OCI-LY3 (cell line): ENCODE measurements around the gene UGT1A5.
"Not testable (repeated sequence)": the region's sequence is repeated elsewhere in the genome, so short reads cannot be mapped to it uniquely, and the experiment has no call there.

ENCODE experiments used
- H2AFZ ChIP-seq: fragments of 200-600, 300-600 bp; shearing (Covaris generic); 2 replicates; pipeline ENCODE4 v1.6.0; 2014; ENCODE audit warnings: antibody characterized with exemption, low read depth, low read length
- H3K27ac ChIP-seq: fragments of 200-600, 300-600 bp; sonication (generic); 2 replicates; pipeline ENCODE4 v1.5.1; 2014; ENCODE audit warnings: mild to moderate bottlenecking, low read length, moderate library complexity, mixed read lengths
- H3K27me3 ChIP-seq: fragments of 200-600, 300-600 bp; sonication (generic); 2 replicates; pipeline ENCODE4 v1.6.1; 2014; ENCODE audit warnings: low read depth, low read length, mixed read lengths
- H3K36me3 ChIP-seq: fragments of 200-600, 300-600 bp; sonication (generic); replicated peaks from 2 replicates; pipeline ENCODE3; 2014; ENCODE audit warnings: low read depth, low read length, mixed read lengths
- H3K4me1 ChIP-seq: fragments of 300-600, 200-600 bp; sonication (generic); 2 replicates; pipeline ENCODE4 v1.6.1; 2014; ENCODE audit warnings: low read length, mixed read lengths
- H3K4me2 ChIP-seq: fragments of 200-600, 300-600 bp; sonication (generic); 2 replicates; pipeline ENCODE4 v1.6.1; 2014; ENCODE audit warnings: low read length, mixed read lengths
- H3K4me3 ChIP-seq: fragments of 300-600, 200-600 bp; sonication (generic); 2 replicates; pipeline ENCODE4 v1.5.1; 2014; ENCODE audit warnings: antibody characterized with exemption, mild to moderate bottlenecking, low read length, moderate library complexity
- H3K79me2 ChIP-seq: fragments of 300-600, 200-600 bp; shearing (Covaris generic); 2 replicates; pipeline ENCODE4 v1.6.1; 2014; ENCODE audit warnings: mild to moderate bottlenecking, low read length, mixed read lengths
- H3K9ac ChIP-seq: fragments of 300-600, 200-600 bp; shearing (Covaris generic); 2 replicates; pipeline ENCODE4 v1.6.0; 2014; ENCODE audit warnings: mild to moderate bottlenecking, low read length, moderate library complexity
- H3K9me3 ChIP-seq: fragments of 200-600, 300-600 bp; shearing (Covaris generic); 2 replicates; pipeline ENCODE4 v1.6.1; 2014; ENCODE audit warnings: low read length, mixed read lengths; ENCODE audit not compliant: insufficient read depth
- H4K20me1 ChIP-seq: fragments of 200-600, 300-600 bp; sonication (generic); 2 replicates; pipeline ENCODE4 v1.6.1; 2016; ENCODE audit warnings: low read length, mixed read lengths; ENCODE audit not compliant: insufficient read depth
- CTCF ChIP-seq: fragments of 200-600, 300-600 bp; sonication (generic); IDR thresholded peaks from 2 replicates; pipeline ENCODE4 v1.5.1; 2014; ENCODE audit warnings: antibody characterized with exemption, low read length, low read depth
- EZH2phosphoT487 ChIP-seq: fragments of 200-600 bp; shearing (Covaris generic); IDR thresholded peaks from 2 replicates; pipeline ENCODE4 v1.6.1; 2018; ENCODE audit warnings: antibody characterized with exemption, mixed run types, low read depth

Gene UGT1A5

GRCh38 chr2:233693963-233694362 lies 18.7 kb upstream of the UGT1A5 start:
- H4K20me1 ChIP-seq: no peaks in the 10 kb centered on the region
- no peaks in the 10 kb centered on the region for H3K27me3 ChIP-seq
- TF ChIP-seq EZH2phosphoT487 (no peak), CTCF (no peak)
- H3K4me1 ChIP-seq: no peaks in the 10 kb centered on the region
- no peak overlapping the region for H2AFZ ChIP-seq
- no peaks in the 10 kb centered on the region for H3K36me3 ChIP-seq
- H3K79me2 ChIP-seq: no peaks in the 10 kb centered on the region
- H3K4me2 ChIP-seq: no peak overlapping the region
- H3K4me3 ChIP-seq: no peak overlapping the region
- no peak overlapping the region for H3K27ac ChIP-seq
- no peaks in the 10 kb centered on the region for H3K9me3 ChIP-seq
- no peak overlapping the region for H3K9ac ChIP-seq

GRCh38 chr2:233698740-233699139 lies 14.0 kb upstream of the UGT1A5 start:
- TF ChIP-seq CTCF: no peak
- TF ChIP-seq EZH2phosphoT487: no peak
- Histone ChIP-seq H3K27ac (no peak overlapping the region), H3K4me2 (no peak overlapping the region), H2AFZ (no peak overlapping the region), H4K20me1 (no peaks in the 10 kb centered on the region), H3K9ac (no peak overlapping the region), H3K4me3 (no peak overlapping the region), H3K9me3 (no peaks in the 10 kb centered on the region), H3K79me2 (no peaks in the 10 kb centered on the region), H3K27me3 (no peaks in the 10 kb centered on the region), H3K36me3 (no peaks in the 10 kb centered on the region), H3K4me1 (no peaks in the 10 kb centered on the region)

- H3K27me3 ChIP-seq: no peaks in the 10 kb centered on the region
- no peaks in the 10 kb centered on the region for H3K36me3 ChIP-seq
- H3K9ac ChIP-seq: no peak overlapping the region
- no peak for TF ChIP-seq CTCF
- TF ChIP-seq EZH2phosphoT487: no peak
- H3K4me1 ChIP-seq: no peaks in the 10 kb centered on the region
- H3K4me3 ChIP-seq: no peak overlapping the region
- no peak overlapping the region for H3K27ac ChIP-seq
- no peak overlapping the region for H2AFZ ChIP-seq
- H3K4me2 ChIP-seq: no peak overlapping the region
- H4K20me1 ChIP-seq: no peaks in the 10 kb centered on the region
- no peaks in the 10 kb centered on the region for H3K9me3 ChIP-seq
- H3K79me2 ChIP-seq: no peaks in the 10 kb centered on the region
Measured at GRCh38 chr2:233699424-233700027, 13.2 kb upstream of the UGT1A5 start.

- TF ChIP-seq EZH2phosphoT487 (no peak), CTCF (no peak)
- Histone ChIP-seq H4K20me1 (no peaks in the 10 kb centered on the region), H3K36me3 (no peaks in the 10 kb centered on the region), H3K27ac (no peak overlapping the region), H2AFZ (no peak overlapping the region), H3K27me3 (no peaks in the 10 kb centered on the region), H3K79me2 (no peaks in the 10 kb centered on the region), H3K4me1 (no peaks in the 10 kb centered on the region), H3K9me3 (no peaks in the 10 kb centered on the region), H3K9ac (no peak overlapping the region), H3K4me2 (no peak overlapping the region), H3K4me3 (no peak overlapping the region)
Measured at GRCh38 chr2:233700028-233700635, 12.6 kb upstream of the UGT1A5 start.

GRCh38 chr2:233700842-233701241 lies 11.9 kb upstream of the UGT1A5 start:
- H3K9ac ChIP-seq, H3K9me3 ChIP-seq, H3K4me2 ChIP-seq, H4K20me1 ChIP-seq, H3K36me3 ChIP-seq, H2AFZ ChIP-seq, H3K79me2 ChIP-seq, H3K4me1 ChIP-seq, H3K4me3 ChIP-seq, H3K27ac ChIP-seq, H3K27me3 ChIP-seq: not testable (repeated sequence)
